ENCODE results near the gene PSMA7.
"Not testable (repeated sequence)": the region's sequence is repeated elsewhere in the genome, so short reads cannot be mapped to it uniquely, and the experiment has no call there.

Gene PSMA7

GRCh38 chr20:62118113-62119043 lies 24.8 kb downstream of the PSMA7 start:
- FAIRE-seq, result no peak

DNA sequence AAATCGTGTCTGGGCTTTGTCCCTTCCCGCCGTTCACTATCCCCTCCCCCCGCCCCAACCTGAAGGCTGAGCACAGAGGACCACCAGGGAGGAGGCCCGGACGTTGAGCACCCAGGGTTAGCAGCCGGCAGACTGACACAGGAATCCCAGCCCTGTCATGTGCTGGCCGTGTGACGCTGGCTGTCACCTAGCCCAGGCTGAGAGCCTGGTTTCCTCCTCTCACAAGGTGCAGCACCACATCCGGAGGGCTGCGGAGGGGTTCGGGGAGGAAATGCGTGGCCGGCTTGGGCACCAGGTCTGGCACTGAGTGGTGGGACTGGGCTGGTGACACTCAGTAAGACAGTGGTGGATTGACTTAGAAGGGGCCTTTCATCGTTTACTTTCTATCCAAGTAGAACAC lies 25.5 kb downstream of the PSMA7 start:
- no peak for FAIRE-seq

GRCh38 chr20:62117362-62117646 lies 25.9 kb downstream of the PSMA7 start:
- FAIRE-seq, result no peak

GRCh38 chr20:62116558-62117361 lies 26.4 kb downstream of the PSMA7 start:
- no peak for FAIRE-seq

DNA sequence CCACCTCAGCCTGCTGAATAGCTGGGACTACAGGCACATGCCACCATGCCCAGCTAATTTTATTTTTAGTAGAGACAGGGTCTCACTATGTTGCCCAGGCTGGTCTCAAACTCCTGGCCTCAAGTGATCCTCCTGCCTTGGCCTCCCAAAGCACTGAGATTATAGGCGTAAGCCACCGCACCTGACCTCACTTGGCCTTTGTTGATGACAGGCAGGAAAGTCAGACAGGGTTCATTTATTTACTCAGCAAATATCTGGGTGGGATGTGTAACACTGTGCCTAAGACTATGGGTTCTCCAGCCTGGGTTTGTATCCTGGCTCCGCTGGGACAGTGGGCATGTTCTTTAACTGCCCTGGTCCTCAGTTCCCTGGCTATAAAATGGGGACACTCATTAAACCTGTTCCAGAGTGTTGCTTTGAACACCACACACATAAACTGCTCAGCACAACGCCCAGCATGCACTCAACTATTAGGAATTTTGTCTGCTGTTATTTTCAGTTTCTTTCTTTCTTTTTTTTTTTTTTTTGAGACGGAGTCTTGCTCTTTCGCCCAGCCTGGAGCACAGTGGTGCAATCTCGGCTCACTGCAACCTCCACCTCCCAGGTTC lies 27.3 kb downstream of the PSMA7 start:
- not testable (repeated sequence) for FAIRE-seq

DNA sequence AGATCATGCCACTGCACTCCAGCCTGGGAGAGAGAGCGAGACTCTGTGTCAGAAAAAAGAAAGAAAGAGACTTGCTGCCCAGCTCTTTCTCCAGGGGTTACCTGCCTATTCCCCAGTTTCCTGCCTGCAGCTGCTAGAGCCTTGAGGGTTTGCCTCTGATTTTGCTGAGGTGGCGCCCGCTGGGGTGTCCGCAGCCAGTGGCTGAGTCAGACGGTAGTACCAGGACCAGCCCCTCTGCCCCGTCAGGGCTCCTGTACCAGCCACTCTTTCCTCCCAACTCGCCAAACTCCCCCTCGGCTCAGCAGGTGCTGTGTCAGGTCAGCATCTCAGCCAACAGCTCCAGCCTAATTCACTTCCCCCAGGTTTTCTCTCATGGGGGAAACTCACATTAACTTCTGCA lies 28.3 kb downstream of the PSMA7 start:
- no peak for FAIRE-seq

DNA sequence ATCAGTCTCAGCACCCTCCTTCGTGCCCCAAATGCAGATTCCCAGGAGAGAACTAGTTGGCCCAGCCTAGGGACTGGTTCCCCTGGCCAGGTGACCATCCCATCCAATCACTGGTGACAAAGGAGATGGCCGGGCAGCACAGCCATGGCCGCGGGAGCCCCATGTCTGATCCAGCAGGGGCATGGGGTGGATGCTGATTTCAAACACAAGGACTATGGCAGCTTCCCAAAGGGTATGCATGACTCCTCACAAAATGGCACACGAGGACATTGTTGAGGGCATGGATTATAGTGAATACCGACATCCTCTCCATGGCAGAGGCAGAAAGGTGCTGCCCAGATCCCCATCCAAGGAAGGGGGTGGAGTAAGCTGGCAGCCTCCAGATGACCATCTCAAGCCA lies 30.8 kb downstream of the PSMA7 start:
- no peak for FAIRE-seq

DNA sequence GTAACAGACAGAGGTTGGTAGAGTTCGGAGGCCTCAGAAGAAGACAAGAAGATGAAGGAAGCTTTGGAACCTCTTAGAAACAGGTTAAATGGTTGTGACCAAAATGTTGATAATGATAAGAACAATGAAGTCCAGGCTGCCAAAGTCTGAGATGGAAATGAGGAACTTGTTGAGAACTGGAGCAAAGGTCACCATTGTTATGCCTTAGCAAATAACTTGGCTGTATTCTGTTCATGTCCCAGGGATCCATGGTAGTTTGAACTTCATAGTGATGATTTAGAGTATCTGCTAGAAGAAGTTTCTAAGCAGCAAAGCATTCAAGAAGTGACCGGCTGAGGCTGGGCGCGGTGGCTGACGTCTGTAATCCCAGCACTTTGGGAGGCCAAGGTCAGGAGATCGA lies 32.0 kb downstream of the PSMA7 start:
- no peak for FAIRE-seq

GRCh38 chr20:62105592-62105991 lies 37.6 kb downstream of the PSMA7 start:
- FAIRE-seq, result no peak

- no peak for FAIRE-seq
These were observed 38.3 kb downstream of the PSMA7 start for GRCh38 chr20:62104791-62105345.

DNA sequence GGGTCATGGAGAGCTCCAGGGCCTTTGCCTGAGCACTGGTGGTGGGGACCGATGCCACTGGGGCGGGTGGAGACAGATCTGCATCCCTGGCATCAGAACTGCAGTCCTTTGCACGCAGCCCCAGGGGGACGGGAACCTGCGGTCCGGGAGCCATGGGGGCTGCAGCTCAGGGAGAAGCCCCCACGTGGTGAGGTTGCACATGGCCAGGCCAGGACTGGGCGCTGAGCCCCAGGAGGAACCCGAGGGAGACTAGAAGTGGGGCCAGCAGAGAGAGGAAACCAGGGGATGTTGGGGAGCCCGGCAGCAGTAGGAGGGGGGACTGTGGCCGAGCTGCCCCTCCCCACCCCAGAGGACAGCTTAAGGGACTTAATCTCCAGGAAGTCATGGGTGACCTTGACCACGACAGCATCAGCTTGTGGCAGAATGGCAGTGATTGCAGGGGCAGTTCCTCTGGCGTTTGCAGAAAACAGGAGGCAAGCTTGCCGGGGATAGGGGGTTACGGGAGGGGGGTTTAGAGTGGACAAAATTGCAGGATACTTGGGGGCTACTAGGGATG lies 38.9 kb downstream of the PSMA7 start:
- no peak for FAIRE-seq

DNA sequence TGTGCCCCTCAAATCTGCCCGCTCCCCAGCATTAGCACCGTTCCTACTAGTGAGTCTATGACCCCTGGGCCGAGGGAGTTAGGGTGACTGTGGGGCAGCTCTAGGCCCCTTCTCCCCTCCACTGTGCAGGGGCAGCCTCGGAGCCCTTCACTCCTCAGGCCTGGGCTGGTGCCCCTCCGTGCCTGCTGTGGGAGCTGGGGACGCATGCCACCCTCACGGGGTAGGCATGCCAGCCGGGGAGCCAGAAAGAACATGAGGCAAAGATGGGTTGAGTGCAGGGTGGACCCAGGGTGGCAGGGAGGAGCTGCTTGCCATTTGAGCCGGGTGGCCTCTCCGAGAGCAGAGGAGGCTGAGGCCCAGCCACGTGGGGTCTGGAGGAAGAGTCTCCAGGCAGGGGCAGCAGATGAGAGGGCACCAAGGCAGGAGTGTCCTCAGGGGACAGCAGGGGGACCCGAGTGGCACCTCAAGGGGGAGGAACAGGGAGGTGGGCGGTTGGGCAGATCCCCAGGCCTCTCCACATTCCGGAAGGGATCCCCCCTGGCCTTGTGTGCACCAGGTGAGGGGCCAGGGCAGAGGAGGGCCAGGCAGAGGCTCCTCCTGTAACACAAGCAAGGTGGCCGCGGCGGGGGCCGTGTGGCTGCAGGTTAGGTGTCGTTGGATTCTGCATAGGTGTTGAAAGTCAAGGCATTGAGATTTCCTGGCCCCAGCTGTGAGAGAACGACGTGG lies 39.5 kb downstream of the PSMA7 start:
- no peak for FAIRE-seq

DNA sequence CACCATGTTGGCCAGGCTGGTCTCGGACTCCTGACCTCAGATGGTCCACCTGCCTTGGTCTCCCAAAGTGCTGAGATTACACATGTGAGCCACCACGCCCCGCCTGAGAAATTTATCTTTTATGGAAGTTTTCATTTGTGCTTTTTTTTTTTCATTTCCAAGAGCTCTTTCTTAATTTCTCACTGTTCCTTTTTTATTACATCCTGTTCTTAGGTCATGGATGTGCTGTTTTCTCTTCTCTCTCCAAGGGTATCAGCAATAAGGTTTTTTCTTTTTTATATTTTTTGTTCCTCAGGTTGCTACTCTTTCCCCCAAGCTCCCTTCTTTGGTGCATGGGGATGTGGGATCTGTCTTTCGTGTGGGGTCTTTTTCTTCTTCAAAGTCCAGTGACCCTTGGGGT lies 42.1 kb downstream of the PSMA7 start:
- no peak for FAIRE-seq

GRCh38 chr20:62097881-62098407 lies 45.2 kb downstream of the PSMA7 start:
- FAIRE-seq, result no peak

DNA sequence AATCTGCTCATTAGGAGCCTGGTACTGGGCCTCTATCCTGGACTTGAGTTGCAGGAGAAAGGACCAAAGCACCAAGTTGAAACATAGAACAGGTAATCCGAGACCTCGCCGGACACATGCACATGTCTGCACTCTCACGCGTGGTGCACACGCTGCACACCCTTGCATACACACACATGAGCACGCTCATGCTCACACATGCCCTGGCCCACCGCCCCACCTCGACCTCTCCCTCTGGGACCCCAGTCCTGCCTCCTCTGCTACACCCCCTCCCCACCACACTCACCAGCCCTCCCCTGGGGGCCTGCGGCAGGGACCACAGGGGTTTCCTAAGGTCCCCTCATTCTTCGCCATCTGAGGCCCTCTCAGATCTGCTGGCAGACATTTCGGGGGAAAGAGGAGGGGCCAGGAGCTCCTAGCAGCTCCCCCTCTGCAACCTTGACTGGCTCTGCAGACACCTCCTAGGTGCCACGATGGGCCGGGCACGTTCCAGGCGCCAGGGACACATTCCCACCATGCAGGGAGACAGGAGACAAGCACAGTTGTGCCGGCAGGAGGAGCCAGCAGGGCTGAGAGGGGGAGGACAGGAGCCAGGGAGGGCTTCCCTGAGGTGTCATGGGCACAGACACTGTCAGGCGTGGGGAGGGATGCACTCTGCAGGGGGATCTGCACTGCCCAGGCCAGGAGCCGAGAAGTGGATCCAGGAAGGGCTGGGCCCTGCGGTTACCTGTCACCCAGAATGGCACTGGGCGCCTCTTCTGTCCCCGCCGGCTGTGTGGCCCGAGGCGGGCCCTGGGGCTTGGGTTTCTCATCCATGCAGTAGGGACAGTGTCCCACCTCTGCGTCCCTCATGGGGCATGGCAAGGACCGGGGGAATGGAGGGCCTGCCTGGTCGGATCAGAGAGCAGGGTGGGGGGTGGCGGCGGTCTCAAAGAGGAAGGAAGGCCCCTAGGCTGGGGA lies 46.5 kb downstream of the PSMA7 start:
- no peak for FAIRE-seq

- no peak for FAIRE-seq
These were observed 53.8 kb downstream of the PSMA7 start for GRCh38 chr20:62089393-62089792.

- no peak for FAIRE-seq
These were observed 54.7 kb downstream of the PSMA7 start for GRCh38 chr20:62088258-62089127.

DNA sequence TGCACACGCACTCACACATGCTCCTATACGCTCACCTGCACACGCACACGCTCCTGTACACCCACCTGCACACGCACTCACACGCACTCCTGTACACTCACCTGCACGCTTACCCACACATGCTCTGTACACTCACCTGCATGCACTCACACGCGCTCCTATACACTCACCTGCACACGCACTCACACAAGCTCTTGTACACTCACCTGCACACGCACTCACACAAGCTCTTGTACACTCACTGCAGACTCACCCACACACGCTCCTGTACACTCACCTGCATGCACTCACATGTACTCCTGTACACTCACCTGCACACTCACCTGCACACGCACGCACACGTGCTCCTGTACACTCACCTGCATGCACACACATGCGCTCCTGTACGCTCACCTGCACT lies 55.6 kb downstream of the PSMA7 start:
- no peak for FAIRE-seq

- FAIRE-seq, result no peak
These were observed 56.0 kb downstream of the PSMA7 start for GRCh38 chr20:62087227-62087626.

All from islet of Langerhans (tissue), 1 donor.